GM12878 (cell line): ENCODE results near the gene KCNJ10.

Experiments used
- ASH2L ChIP-seq: fragments of 300-600, 200-600 bp; sonication (generic); IDR thresholded peaks from 2 replicates; pipeline ENCODE4 v1.6.1; 2017; ENCODE audit warnings: low read depth, mild to moderate bottlenecking, borderline replicate concordance
- EP300 ChIP-seq, 2 experiments: fragments of 150-350 bp in 1 of 2; IDR thresholded peaks; 2 replicates each; pipeline ENCODE4 v1.6.1; 2011 to 2012; ENCODE audit warnings: low read depth in 2 of 2, low read length in 2 of 2, borderline replicate concordance in 1 of 2, improper control_type of control experiment in 1 of 2, inconsistent platforms in 1 of 2; ENCODE audit not compliant: control insufficient read depth in 1 of 2
- NFYA ChIP-seq: IDR thresholded peaks from 2 replicates; pipeline ENCODE4 v1.6.1; 2011; ENCODE audit warnings: low read depth, mild to moderate bottlenecking, low read length, improper control_type of control experiment, borderline replicate concordance
- POLR2A ChIP-seq: IDR thresholded peaks from 2 replicates; pipeline ENCODE4 v1.6.1; 2011; ENCODE audit warnings: low read depth, mild to moderate bottlenecking, low read length
- POLR2AphosphoS5 ChIP-seq: IDR thresholded peaks from 2 replicates; pipeline ENCODE4 v1.6.1; 2011; ENCODE audit warnings: mild to moderate bottlenecking, low read length, inconsistent platforms
- RAD21 ChIP-seq: IDR thresholded peaks from 2 replicates; pipeline ENCODE4 v1.6.1; 2011; ENCODE audit warnings: mild to moderate bottlenecking, low read depth, low read length, moderate library complexity; ENCODE audit not compliant: insufficient read depth
- RBBP5 ChIP-seq: fragments of 200-600 bp; sonication (generic); conservative IDR thresholded peaks from 2 replicates; pipeline ENCODE4 v1.6.1; 2016
- SIX5 ChIP-seq: IDR thresholded peaks from 2 replicates; pipeline ENCODE4 v1.6.1; 2011; ENCODE audit warnings: mild to moderate bottlenecking, low read depth, low read length, moderate library complexity; ENCODE audit not compliant: severe bottlenecking
- TF ChIP-seq, protein P1 (sequence below): fragments of 450-650 bp; formaldehyde crosslinking; IDR thresholded peaks from 2 replicates; pipeline ENCODE4 v1.4.0; 2020; ENCODE audit warnings: mild to moderate bottlenecking, moderate library complexity
- TF ChIP-seq, protein P2 (sequence below), 3 experiments: IDR thresholded peaks in 2 of 3; conservative IDR thresholded peaks in 1 of 3; 2 replicates each; pipeline ENCODE4 v1.5.1; 2011; ENCODE audit warnings: low read depth in 3 of 3, low read length in 3 of 3, mild to moderate bottlenecking in 3 of 3, control low read depth in 2 of 3, moderate library complexity in 2 of 3, inconsistent platforms in 1 of 3, mixed read lengths in 1 of 3; ENCODE audit not compliant: control insufficient read depth in 2 of 3, insufficient read depth in 1 of 3; ENCODE audit errors: extremely low read depth in 1 of 3

DNA sequence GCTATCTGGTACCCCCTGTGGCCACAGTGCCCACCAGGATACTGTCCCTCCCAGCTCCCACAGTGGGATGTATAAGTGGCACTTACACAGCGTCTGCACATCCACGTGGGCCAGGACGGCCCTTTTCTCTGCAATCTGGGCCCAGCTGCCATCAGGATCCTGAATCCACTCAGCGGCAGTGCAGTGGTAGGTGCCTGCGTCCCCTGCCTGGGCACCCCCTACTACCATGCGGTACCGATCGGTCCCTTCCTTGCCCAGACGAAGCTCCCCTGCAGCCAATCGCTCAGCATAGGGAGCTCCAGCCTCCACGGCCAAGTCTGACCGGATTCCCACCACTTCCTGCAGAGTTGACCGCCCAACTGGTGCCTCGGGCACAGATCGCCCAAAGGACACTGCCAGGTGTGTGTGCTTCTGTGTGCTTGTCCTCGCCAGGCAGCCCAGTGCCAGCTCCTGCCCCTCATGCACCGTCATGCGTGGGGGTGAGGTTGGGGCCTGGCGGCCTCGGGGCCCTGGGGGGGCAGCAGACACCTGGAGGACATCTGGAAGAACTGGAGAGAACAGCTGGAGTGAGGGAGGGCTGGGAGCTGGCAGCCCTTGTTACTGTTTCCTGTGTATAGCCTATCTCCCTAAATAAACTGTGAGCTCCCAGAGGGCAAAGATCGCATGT, 23.8 kb upstream of the KCNJ10 start:
- TF ChIP-seq, protein P1, sequence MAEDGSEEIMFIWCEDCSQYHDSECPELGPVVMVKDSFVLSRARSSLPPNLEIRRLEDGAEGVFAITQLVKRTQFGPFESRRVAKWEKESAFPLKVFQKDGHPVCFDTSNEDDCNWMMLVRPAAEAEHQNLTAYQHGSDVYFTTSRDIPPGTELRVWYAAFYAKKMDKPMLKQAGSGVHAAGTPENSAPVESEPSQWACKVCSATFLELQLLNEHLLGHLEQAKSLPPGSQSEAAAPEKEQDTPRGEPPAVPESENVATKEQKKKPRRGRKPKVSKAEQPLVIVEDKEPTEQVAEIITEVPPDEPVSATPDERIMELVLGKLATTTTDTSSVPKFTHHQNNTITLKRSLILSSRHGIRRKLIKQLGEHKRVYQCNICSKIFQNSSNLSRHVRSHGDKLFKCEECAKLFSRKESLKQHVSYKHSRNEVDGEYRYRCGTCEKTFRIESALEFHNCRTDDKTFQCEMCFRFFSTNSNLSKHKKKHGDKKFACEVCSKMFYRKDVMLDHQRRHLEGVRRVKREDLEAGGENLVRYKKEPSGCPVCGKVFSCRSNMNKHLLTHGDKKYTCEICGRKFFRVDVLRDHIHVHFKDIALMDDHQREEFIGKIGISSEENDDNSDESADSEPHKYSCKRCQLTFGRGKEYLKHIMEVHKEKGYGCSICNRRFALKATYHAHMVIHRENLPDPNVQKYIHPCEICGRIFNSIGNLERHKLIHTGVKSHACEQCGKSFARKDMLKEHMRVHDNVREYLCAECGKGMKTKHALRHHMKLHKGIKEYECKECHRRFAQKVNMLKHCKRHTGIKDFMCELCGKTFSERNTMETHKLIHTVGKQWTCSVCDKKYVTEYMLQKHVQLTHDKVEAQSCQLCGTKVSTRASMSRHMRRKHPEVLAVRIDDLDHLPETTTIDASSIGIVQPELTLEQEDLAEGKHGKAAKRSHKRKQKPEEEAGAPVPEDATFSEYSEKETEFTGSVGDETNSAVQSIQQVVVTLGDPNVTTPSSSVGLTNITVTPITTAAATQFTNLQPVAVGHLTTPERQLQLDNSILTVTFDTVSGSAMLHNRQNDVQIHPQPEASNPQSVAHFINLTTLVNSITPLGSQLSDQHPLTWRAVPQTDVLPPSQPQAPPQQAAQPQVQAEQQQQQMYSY (CRISPR knock-in tag) = no peak
- TF ChIP-seq POLR2AphosphoS5 (no peak), NFYA (no peak), RAD21 (no peak), RBBP5 (no peak), POLR2A (no peak), EP300 (IDR thresholded peaks at IDR 0.05; ENCODE audit: borderline replicate concordance in 1 of 2, control insufficient read depth in 1 of 2, low read depth in 2 of 2, low read length in 2 of 2) (no peak), SIX5 (no peak), ASH2L (no peak)
- TF ChIP-seq, protein P2, sequence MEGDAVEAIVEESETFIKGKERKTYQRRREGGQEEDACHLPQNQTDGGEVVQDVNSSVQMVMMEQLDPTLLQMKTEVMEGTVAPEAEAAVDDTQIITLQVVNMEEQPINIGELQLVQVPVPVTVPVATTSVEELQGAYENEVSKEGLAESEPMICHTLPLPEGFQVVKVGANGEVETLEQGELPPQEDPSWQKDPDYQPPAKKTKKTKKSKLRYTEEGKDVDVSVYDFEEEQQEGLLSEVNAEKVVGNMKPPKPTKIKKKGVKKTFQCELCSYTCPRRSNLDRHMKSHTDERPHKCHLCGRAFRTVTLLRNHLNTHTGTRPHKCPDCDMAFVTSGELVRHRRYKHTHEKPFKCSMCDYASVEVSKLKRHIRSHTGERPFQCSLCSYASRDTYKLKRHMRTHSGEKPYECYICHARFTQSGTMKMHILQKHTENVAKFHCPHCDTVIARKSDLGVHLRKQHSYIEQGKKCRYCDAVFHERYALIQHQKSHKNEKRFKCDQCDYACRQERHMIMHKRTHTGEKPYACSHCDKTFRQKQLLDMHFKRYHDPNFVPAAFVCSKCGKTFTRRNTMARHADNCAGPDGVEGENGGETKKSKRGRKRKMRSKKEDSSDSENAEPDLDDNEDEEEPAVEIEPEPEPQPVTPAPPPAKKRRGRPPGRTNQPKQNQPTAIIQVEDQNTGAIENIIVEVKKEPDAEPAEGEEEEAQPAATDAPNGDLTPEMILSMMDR (IDR thresholded peaks at IDR 0.05 in 2 of 3, conservative IDR thresholded peaks at IDR 0.05 in 1 of 3; ENCODE audit: control insufficient read depth in 2 of 3, extremely low read depth in 1 of 3, insufficient read depth in 1 of 3, low read depth in 3 of 3, low read length in 3 of 3) = no peak
